HG02642 (cell line): ENCODE results near the gene KCTD20.
"Not testable (repeated sequence)": the region's sequence is repeated elsewhere in the genome, so short reads cannot be mapped to it uniquely, and the experiment has no call there.

Source experiments
- ATAC-seq: cut with Tn5 transposase; IDR thresholded peaks from one replicate; pipeline ENCODE4 v1.9.1; 2021; ENCODE audit warnings: mild to moderate bottlenecking; ENCODE audit not compliant: unreplicated experiment, poor library complexity

Gene KCTD20

GRCh38 chr6:36443471-36444428, 950 bp downstream of the KCTD20 start:
- ATAC-seq: no peak

- ATAC-seq: no peak
These were observed 1.7 kb downstream of the KCTD20 start for GRCh38 chr6:36444470-36444869.

GRCh38 chr6:36445621-36446020, 2.8 kb downstream of the KCTD20 start:
- no peak for ATAC-seq

GRCh38 chr6:36449173-36449572, 6.4 kb downstream of the KCTD20 start:
- ATAC-seq: not testable (repeated sequence)

- ATAC-seq: not testable (repeated sequence)
These were observed 10.1 kb downstream of the KCTD20 start for GRCh38 chr6:36452897-36453296.

GRCh38 chr6:36455486-36456027, 12.8 kb downstream of the KCTD20 start:
- ATAC-seq: no peak

GRCh38 chr6:36459501-36459900, 16.7 kb downstream of the KCTD20 start:
- ATAC-seq: no peak

- ATAC-seq: no peak
These were observed 18.1 kb downstream of the KCTD20 start for GRCh38 chr6:36460916-36461315.

- no peak for ATAC-seq
These were observed 18.8 kb downstream of the KCTD20 start for GRCh38 chr6:36461646-36462045.

- no peak for ATAC-seq
These were observed 20.9 kb downstream of the KCTD20 start for GRCh38 chr6:36463676-36464075.

GRCh38 chr6:36464233-36464632, 21.4 kb downstream of the KCTD20 start:
- ATAC-seq: no peak

GRCh38 chr6:36467625-36468024, 24.8 kb downstream of the KCTD20 start:
- ATAC-seq: no peak

GRCh38 chr6:36469148-36469661, 26.4 kb downstream of the KCTD20 start:
- no peak for ATAC-seq

- no peak for ATAC-seq
These were observed 27.1 kb downstream of the KCTD20 start for GRCh38 chr6:36469946-36470345.

GRCh38 chr6:36478051-36478526, 35.3 kb downstream of the KCTD20 start:
- ATAC-seq: no peak

GRCh38 chr6:36479256-36479655, 36.5 kb downstream of the KCTD20 start:
- ATAC-seq: no peak

GRCh38 chr6:36483326-36483725, 40.5 kb downstream of the KCTD20 start:
- not testable (repeated sequence) for ATAC-seq

- no peak for ATAC-seq
These were observed 41.9 kb downstream of the KCTD20 start for GRCh38 chr6:36484736-36485135.

- no peak for ATAC-seq
These were observed 44.9 kb downstream of the KCTD20 start for GRCh38 chr6:36487698-36488097.

- ATAC-seq: no peak
These were observed 45.4 kb downstream of the KCTD20 start for GRCh38 chr6:36488221-36488620.

- ATAC-seq: no peak
These were observed 46.6 kb downstream of the KCTD20 start for GRCh38 chr6:36489426-36489825.
